Neural cell (in vitro differentiated cells): Measurements from ENCODE around the gene EXO1.

ENCODE experiments used
- REST ChIP-seq: IDR thresholded peaks from 2 replicates; pipeline ENCODE4 v1.6.1; 2012; ENCODE audit warnings: borderline replicate concordance
- TF ChIP-seq, protein P1 (sequence below): fragments of 450-650 bp; IDR thresholded peaks from 2 replicates; pipeline ENCODE4 v1.5.1; 2014; ENCODE audit warnings: antibody characterized with exemption, mild to moderate bottlenecking, moderate library complexity; ENCODE audit not compliant: poor library complexity, severe bottlenecking

- no peak for TF ChIP-seq REST
- TF ChIP-seq, protein P1, sequence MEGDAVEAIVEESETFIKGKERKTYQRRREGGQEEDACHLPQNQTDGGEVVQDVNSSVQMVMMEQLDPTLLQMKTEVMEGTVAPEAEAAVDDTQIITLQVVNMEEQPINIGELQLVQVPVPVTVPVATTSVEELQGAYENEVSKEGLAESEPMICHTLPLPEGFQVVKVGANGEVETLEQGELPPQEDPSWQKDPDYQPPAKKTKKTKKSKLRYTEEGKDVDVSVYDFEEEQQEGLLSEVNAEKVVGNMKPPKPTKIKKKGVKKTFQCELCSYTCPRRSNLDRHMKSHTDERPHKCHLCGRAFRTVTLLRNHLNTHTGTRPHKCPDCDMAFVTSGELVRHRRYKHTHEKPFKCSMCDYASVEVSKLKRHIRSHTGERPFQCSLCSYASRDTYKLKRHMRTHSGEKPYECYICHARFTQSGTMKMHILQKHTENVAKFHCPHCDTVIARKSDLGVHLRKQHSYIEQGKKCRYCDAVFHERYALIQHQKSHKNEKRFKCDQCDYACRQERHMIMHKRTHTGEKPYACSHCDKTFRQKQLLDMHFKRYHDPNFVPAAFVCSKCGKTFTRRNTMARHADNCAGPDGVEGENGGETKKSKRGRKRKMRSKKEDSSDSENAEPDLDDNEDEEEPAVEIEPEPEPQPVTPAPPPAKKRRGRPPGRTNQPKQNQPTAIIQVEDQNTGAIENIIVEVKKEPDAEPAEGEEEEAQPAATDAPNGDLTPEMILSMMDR = peak; percentile 85
These were observed at the start of gene EXO1 for GRCh38 chr1:241847796-241848685.
